HG03280 (cell line): ENCODE results near the gene MTG1.

Source experiments
- ATAC-seq: cut with Tn5 transposase; IDR thresholded peaks from one replicate; pipeline ENCODE4 v1.9.1; 2021; ENCODE audit warnings: mild to moderate bottlenecking, moderate library complexity; ENCODE audit not compliant: unreplicated experiment

MTG1 gene

DNA sequence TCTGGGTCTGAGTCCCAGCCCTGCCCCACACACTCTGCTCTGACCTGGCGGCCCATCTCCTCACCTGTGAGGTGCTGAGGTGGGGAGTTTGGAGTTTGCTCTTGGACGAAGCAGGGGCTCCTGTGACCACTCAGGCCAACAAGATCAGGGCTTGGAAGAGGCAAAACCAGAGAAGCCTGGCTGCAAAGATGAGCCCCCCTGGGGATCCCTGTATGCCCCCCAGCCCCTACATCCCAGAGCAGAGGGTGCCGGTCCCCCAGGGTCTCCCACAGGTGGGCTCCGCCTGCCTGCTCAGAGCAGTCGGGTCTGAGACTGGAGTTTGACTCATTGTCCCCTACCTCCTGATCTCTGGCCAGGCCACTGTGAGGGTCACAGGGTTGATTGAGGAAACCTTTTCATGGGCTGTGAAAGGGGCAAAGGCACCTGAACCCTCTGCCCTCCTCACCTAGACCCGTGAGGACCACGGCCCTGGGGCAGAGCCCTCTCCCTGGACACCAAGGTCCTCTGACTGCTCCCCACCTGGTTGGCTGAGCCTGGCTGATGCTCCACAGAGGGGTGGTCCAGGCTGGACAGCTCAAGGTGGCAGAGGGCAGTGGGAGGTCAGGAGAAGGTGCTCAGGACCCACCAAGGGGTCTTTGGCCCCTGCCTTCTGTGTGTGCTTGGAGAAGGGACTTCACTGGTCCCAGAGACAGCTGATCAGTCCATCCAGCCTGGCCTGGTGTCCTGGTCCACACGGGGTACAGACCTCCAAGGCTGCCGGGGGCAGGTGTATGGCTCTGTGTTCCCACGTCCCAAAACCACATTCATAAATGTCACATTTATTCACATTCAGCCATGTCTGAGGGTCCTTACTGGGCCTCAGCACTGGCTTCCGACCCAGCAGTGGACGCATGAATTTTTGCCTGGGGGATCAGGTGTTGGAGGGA, 50.6 kb downstream of the MTG1 start:
- ATAC-seq: no peak

- no peak for ATAC-seq
Measured at GRCh38 chr10:133445268-133445732, 51.3 kb downstream of the MTG1 start.

DNA sequence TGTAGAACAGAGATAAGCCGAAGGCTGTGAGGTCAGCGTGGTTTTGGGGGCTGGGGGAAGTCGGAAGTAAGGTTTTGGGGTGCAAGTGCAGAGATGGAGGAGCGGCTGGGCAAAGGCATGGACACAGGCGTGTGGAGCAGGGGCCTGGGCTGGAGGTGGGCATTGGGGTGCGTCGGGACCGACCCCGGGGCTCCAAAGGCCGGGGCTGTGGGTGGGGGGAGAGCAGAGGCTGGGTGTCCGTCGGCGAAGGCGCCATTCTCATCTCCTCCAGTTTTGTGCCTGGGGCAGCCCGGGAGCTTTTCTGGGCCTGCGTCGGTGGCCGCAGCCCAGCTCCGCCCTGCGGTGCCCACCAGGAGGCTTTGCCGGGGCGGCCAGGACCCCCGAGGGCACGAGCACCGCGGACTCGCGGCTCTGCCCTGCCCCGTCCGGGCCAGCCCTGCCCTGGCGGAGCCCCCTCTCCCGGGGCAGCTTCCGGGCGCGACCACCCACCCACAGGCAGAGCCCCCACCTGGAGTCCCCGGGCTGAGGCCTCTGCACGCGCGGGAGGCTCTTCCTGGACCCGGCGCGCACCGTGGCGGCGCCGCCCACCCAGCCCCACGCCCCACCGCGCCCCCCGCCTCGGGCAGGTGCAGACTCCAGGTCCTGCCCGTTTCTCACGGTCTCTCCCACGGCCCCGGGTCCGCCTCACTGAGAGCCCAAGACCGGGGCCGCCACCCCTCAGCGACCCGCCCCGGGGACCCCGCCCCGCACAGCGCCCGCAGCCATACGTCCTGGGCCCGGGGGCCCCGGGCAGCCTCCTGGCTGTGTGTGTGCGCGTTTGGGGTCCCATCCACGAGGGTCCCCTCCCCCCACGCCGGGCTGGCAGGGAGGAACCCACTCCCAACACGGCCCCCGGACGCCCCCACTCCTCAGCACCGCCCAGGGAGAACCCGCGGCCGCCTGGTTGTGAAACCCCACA, 52.1 kb downstream of the MTG1 start:
- no peak for ATAC-seq

GRCh38 chr10:133446979-133447378, 53.0 kb downstream of the MTG1 start:
- no peak for ATAC-seq

DNA sequence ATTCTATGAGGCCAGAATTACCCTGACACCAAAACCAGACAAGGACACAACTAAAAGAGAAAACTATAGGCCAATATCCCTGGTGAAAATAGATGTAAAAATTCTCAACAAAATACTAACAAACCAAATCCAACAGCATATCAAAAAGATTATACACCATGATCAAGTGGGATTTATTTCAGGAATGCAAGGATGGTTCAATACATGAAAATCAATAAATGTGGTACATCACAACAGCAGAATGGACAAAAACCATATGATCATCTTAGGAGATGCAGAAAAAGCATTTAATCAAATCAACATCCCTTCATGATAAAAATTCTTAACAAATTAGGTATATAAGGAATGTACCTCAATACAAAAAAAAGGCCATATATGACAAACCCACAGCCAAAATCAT, 54.2 kb downstream of the MTG1 start:
- ATAC-seq: no peak

- ATAC-seq: no peak
Measured at GRCh38 chr10:133451346-133451745, 57.4 kb downstream of the MTG1 start.

- ATAC-seq: no peak
Measured at GRCh38 chr10:133452453-133452852, 58.5 kb downstream of the MTG1 start.

- no peak for ATAC-seq
Measured at GRCh38 chr10:133453516-133454203, 59.7 kb downstream of the MTG1 start, which contains the start of gene SCART1. TSS of gene SCART1 (plus strand) at chr10:133453945. CDS start at chr10:133453998, 53 bp downstream.

DNA sequence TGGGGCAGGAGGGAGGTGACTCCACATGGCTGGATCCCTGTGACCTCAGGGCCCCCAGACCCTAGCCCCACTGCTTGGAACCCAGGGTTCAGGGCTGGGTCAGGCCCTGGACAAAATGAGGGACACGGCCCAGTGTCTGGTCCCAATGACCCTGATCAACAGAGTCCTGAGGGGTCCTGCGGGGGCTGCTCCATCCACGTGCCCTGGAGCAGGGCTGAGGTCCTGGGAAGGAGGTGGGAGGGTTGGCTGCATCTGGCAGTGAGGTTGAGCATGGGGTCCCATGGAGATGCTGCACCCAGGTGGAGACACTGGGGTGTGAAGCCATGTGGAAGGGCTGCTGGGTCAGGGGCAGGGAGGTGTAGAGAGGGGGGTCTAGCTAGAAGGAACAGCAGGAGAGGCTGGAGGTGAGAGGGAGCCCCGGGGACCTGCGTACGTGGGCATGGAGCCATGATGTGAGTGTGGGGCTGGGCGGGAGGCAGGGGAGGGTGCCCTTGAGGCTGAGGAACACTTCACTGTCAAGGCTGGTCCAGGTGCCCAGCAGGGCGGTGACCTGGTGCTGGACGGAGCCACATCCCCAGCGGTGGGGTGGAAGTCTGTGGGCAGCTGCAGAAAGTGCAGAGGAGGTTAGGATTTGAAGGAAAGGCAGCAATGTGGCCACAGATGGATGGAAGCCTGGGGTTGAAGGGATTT, 60.4 kb downstream of the MTG1 start:
- no peak for ATAC-seq

DNA sequence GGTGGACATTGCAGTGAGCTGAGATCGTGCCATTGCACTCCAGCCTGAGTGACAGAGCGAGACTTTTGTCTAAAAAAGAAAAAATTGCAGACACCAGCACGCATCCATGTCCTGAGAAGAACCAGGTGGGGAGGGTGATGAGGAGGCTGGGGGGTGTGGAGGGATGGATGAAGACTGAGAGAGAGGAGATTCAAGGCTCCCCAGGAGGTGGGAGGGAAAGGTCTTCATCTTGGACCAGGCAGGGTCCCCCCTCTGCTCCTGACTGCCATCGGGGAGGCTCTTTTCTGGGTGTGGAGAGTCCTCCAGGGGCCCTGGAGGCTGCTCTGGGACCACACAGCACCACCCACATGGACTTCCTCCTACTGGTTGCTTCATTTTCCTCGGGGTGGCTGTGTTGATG, 61.2 kb downstream of the MTG1 start:
- no peak for ATAC-seq

DNA sequence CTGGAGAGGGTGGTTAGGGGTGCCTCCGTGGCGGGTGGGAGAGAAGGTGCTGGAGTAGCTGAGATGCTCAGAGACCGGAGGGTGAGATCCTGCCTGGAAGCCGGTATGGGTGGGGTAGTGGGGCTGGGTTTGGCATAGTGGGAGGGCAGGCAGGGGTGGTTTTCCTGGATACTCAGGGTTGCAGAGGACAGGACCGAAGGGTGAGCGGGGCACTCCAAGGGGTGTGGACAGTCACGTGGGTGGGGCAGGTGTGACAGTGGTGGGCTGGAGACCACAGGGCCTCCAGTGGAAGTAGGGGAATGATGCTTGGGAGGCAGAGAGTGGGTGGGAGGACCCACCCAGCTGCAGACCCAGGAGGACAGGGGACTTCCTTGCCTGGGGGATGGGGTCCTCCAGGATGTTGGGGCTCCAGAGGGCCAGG, 61.7 kb downstream of the MTG1 start:
- no peak for ATAC-seq

- no peak for ATAC-seq
Measured at GRCh38 chr10:133456041-133456951, 62.3 kb downstream of the MTG1 start.

DNA sequence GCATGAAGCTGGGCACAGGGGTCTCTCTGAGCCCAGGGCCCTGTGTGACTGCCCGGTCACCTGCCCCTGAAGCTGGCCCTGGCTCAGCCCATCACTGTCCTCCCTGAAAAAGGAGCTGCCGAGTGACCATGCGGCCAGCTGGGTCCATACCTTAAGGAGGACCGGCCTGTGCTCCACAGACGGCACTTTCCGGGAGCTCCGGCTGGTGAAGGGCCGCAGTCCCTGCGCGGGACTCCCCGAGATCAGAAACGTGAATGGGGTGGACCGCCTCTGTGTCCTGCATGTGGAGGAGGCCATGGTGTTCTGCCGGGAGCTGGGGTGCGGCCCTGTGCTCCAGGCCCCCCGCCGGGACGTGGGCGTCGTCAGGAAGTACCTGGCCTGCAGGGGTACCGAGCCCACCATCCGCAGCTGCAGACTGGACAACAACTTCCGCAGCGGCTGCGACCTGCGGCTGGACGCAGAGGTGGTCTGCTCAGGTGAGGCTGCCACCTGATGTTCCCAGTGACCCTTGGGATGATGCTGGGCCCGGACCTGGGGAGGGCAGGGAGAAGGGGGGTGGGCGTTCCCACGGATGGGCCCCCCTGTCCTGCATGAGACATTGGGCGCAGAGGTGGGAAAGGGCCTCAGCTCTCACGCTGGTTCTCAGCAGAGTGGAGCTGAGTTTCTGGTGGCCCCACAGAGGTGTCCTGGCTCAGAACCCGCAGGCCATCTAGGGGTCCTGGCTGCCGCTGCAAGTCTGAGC, 63.3 kb downstream of the MTG1 start:
- ATAC-seq: no peak

- no peak for ATAC-seq
Measured at GRCh38 chr10:133458021-133458709, 64.2 kb downstream of the MTG1 start.

DNA sequence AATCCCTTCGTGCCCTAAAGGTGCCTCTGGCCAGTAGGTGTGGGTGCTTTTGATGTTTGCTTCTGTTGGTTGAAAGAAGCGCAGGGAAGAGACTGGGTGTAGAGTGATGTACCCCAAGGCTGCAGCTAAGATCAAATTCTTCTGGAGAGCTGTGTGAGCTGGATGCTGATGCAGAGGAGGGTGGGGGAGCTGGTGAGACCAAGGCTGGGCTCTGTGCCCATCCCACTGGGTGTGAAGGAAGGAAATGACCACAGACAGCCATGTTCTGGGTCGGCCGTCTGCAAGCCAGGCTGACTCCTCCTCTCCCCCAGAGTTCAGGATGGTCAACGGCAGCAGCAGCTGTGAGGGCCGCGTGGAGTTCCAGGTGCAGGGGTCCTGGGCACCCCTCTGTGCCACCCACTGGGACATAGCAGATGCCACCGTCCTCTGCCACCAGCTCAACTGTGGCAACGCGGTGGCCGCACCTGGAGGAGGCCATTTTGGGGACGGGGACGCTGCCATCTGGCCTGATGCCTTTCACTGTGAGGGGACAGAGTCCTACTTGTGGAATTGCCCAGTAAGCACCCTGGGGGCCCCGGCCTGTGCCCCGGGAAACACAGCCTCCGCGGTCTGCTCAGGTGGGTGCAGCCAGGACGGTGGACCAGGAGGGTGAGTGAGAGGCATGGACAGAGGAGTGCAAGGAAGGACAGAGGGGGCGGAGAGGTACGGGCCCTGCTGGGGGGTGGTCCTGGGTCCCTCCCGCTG, 64.9 kb downstream of the MTG1 start:
- ATAC-seq: no peak

DNA sequence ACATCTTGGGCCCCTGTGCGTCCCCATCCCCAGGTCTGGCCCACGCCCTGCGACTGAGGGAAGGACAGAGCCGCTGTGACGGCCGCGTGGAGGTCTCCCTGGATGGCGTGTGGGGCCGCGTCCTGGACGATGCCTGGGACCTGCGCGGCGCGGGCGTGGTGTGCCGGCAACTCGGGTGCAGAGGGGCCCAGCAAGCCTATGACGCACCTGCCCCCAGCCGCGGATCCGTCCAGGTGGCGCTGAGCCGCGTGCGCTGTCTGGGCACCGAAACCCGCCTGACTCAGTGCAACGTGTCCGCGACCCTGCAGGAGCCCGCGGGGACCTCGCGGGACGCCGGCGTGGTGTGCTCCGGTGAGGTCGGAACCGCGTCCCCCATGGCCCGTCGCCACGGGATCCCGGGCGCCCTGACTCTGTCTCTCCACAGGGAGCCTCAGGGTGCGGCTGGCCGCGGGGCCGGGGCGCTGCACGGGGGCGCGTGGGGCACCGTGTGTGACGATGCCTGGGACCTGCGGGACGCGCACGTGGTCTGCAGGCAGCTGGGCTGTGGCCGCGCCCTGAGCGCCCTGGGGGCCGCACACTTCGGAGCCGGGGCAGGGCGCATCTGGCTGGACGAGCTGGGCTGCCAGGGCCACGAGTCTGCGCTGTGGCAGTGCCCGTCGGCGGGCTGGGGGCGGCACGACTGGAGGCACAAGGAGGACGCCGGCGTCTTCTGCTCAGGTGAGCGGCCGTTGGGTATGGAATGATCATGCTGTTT, 65.7 kb downstream of the MTG1 start:
- no peak for ATAC-seq
